KOPT-K1 (cell line): ENCODE data around the gene STEAP3.

Experiments used
- H3K27ac ChIP-seq: fragments of 200-600 bp; sonication (generic); 2 replicates; pipeline ENCODE4 v1.5.1; 2016; ENCODE audit warnings: antibody characterized with exemption, mild to moderate bottlenecking, low read depth, low read length; ENCODE audit not compliant: poor library complexity, severe bottlenecking
- H3K36me3 ChIP-seq: fragments of 200-600 bp; sonication (generic); 2 replicates; pipeline ENCODE4 v1.5.1; 2017; ENCODE audit warnings: antibody characterized with exemption, mild to moderate bottlenecking, low read length, moderate library complexity; ENCODE audit not compliant: insufficient read depth
- H3K9me3 ChIP-seq: fragments of 200-600 bp; sonication (generic); 2 replicates; pipeline ENCODE4 v1.5.1; 2017; ENCODE audit warnings: antibody characterized with exemption, low read length, mild to moderate bottlenecking; ENCODE audit not compliant: insufficient read depth, poor library complexity, severe bottlenecking

The STEAP3 gene

GRCh38 chr2:119190321-119191111, 33.1 kb upstream of the STEAP3 start:
- H3K9me3 ChIP-seq = no peaks in the 10 kb centered on the region
- no peaks in the 10 kb centered on the region for H3K36me3 ChIP-seq
- H3K27ac ChIP-seq = no peak overlapping the region

DNA sequence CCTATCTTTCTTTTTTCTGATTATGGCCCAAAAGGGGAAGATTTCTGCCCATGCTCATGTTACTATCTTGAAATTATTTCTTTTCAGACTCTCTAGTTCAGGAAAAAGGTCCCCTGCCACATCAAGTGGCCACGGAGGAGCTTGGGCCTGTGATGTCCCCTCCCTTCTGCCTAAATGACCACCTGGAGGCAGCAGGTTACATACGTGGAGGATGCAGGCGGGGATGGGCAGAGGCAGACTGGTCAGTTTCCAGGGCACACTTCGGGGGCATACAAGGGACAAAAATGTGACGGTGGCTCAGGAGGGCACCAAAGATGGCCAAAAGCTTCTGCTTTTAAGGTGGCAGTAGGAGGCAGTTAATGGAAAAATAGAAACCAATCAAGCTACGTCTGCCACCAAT, 30.7 kb upstream of the STEAP3 start:
- no peaks in the 10 kb centered on the region for H3K9me3 ChIP-seq
- H3K36me3 ChIP-seq = no peaks in the 10 kb centered on the region
- no peak overlapping the region for H3K27ac ChIP-seq

- no peaks in the 10 kb centered on the region for H3K9me3 ChIP-seq
- H3K36me3 ChIP-seq = no peaks in the 10 kb centered on the region
- H3K27ac ChIP-seq = no peak overlapping the region
Observed at GRCh38 chr2:119195001-119195400, 28.6 kb upstream of the STEAP3 start.

- H3K27ac ChIP-seq = no peak overlapping the region
- H3K9me3 ChIP-seq = no peaks in the 10 kb centered on the region
- H3K36me3 ChIP-seq = no peaks in the 10 kb centered on the region
Observed at GRCh38 chr2:119195887-119196286, 27.7 kb upstream of the STEAP3 start.

DNA sequence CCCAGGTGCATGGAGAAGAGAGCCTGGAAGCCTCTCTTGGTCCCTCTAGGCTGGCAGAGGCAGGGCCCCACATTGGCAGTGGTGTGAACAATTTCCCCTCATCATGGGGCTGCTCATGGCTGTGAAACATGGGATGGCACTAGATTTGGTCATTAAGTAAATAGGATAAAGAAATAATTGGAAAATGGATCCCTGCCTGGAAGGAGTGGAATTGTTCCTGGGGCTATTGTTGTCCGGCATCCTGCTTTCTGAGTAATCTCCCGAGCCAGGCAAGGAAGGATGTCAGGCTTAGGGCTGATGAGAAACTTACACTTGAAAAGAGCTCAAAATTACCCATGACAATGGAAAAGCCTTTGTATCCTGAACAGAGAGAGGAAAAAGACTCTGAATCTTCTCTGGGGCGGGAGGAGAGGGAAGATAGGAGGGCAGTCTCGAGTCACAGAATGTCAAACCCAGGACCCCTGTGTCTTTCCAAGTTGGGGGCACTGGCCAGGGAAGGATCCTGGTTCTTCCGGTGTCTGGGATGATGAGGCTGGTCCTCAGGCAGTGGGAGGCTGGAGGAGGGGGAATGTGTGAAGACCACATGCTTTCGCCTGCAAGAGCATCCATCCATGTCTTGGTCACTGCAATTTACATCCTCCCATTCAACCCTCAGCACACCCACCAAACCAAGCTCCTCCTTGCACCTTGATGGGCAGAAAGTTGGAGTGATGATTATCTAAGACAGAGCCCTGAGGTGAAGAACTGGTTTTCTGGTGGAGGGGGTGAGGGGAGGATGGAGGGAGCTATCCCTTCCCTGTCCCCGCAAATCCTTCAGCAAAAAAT, 27.1 kb upstream of the STEAP3 start:
- Histone ChIP-seq H3K27ac (no peak overlapping the region), H3K9me3 (no peaks in the 10 kb centered on the region), H3K36me3 (no peaks in the 10 kb centered on the region)

GRCh38 chr2:119197126-119197405, 26.6 kb upstream of the STEAP3 start:
- H3K27ac ChIP-seq = no peak overlapping the region
- no peaks in the 10 kb centered on the region for H3K9me3 ChIP-seq
- no peaks in the 10 kb centered on the region for H3K36me3 ChIP-seq

- no peaks in the 10 kb centered on the region for H3K36me3 ChIP-seq
- H3K27ac ChIP-seq = no peak overlapping the region
Observed at GRCh38 chr2:119197529-119198239, 25.9 kb upstream of the STEAP3 start.

GRCh38 chr2:119198240-119198840, 25.3 kb upstream of the STEAP3 start:
- no peak overlapping the region for H3K27ac ChIP-seq
- no peaks in the 10 kb centered on the region for H3K9me3 ChIP-seq
- no peaks in the 10 kb centered on the region for H3K36me3 ChIP-seq

More at GRCh38 chr2:119197529-119198239, 25.9 kb upstream of the STEAP3 start:
- H3K9me3 ChIP-seq = no peaks in the 10 kb centered on the region

DNA sequence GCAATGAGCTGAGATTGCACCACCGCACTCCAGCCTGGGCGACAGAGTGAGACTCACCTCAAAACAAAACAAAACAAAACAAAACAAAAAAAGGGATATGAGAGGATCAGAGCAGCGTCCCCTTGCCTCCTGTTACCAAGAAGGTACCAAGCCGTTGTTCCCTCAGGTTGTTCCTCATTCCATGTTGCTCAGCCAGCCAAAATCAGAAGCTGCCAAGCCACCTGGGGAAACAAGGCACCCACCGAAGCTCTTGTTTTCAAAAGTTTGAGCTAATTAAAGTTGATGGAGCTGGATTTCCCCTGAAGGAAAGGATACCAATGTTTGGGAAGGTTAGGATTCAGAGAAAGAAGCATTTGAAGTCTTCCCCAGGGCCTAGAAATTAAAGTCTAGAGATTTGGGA, 21.8 kb upstream of the STEAP3 start:
- H3K9me3 ChIP-seq = no peaks in the 10 kb centered on the region
- H3K27ac ChIP-seq = no peak overlapping the region
- H3K36me3 ChIP-seq = no peaks in the 10 kb centered on the region

GRCh38 chr2:119202610-119203310, 20.9 kb upstream of the STEAP3 start:
- no peak overlapping the region for H3K27ac ChIP-seq
- H3K9me3 ChIP-seq = no peaks in the 10 kb centered on the region

DNA sequence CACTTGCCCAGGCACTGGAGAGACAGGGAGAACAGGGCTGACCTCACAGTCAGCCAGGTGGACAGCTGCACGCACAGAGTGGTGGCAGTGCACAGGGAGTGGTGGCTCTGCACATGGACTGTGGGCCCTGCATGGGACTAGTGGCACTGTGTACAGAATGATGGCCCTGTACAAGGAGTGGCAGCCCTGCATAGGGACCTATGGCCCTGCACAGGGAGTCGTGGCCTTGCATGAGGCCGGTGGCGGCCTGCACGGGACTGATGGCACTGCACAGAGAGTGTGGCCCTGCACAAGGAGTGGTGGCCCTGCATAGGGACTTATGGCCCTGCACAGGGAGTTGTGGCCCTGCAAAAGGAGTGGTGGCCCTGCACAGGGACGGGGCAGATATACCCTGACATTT, 19.1 kb upstream of the STEAP3 start:
- H3K36me3 ChIP-seq = no peaks in the 10 kb centered on the region
- no peak overlapping the region for H3K27ac ChIP-seq
- H3K9me3 ChIP-seq = no peaks in the 10 kb centered on the region

More at GRCh38 chr2:119202610-119203310, 20.9 kb upstream of the STEAP3 start:
- no peaks in the 10 kb centered on the region for H3K36me3 ChIP-seq

DNA sequence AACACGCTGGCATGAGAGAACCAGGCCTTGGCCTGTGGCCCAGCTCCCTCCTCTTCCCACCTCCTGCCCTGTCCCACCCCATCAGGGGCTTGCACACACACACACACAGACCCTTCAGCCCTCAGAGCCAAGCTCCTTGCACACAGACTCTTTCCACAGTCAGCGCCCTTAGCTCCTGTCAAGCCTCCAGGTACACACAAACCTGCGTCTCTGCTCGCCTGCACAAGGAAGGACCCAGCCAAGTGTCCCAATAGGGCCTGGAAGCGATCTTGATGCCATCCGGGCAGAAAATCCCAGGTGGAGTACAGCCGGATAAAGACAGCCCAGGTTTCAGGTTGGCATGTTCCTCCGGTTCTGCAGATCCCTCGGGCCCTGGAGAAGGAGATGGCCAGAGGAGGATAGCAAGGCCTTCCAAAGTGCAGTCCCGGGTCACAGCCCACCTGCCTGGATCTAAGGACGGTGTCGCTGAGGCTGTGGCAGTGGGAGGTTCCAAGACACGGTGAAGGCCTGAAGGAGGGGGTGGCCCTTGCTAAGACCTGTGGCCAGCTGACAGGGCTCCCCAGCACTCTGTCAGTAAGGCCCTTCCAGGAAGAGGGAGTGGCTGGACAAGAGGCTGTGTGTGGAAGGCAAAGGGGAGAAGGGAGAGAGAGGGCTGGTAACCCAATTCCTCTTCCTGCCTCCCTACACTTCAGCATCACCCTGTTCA, 18.5 kb upstream of the STEAP3 start:
- H3K36me3 ChIP-seq = no peaks in the 10 kb centered on the region
- H3K9me3 ChIP-seq = no peaks in the 10 kb centered on the region
- H3K27ac ChIP-seq = no peak overlapping the region

DNA sequence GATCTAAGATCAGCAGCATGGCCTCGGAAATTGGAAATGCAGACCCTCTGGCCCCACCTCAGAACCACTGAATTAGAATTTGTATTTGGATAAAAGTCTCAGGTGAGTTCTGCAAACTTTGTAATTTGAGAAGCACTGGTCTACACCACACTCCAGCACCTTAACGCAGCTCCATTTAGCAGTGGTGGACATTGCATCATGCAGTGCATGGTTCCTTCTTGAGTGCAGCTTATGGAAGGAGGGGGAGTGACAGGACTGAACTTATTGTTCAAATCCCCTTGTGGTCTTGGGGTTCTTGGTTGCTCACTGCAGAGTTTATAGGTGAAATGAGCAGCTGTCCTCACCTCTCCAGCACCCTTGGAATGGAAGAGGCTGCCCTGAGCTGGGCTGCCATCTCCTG, 17.4 kb upstream of the STEAP3 start:
- H3K36me3 ChIP-seq = no peaks in the 10 kb centered on the region
- H3K27ac ChIP-seq = no peak overlapping the region
- no peaks in the 10 kb centered on the region for H3K9me3 ChIP-seq

DNA sequence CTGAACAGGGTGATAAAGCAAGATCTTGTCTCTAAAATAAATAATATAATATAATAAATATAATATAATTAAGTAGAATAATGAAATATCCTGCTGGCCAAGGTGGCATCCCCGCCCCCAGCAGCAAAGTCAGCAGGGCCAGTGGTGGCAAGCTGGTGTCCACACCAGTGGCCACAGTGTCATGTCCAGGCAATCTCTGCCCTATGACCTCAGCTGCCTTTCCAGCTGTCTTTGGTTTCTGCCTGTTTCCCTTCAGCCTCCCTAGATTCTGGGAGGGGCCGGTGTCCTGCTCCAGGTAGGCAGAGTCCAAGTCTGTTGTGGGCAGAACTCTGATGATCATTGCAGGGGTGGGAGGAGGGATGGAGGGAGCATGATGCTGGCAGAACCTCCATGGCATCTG, 16.2 kb upstream of the STEAP3 start:
- no peaks in the 10 kb centered on the region for H3K36me3 ChIP-seq
- no peak overlapping the region for H3K27ac ChIP-seq
- no peaks in the 10 kb centered on the region for H3K9me3 ChIP-seq
